Body of pancreas (tissue), 4 donors: ENCODE data around the gene TH.

ENCODE experiments used
- POLR2A ChIP-seq, 3 donors: fragments of 450-650 bp; IDR thresholded peaks; one replicate each; pipeline ENCODE4 v1.6.1; 2016; ENCODE audit warnings: antibody characterized with exemption in 3 of 3, mild to moderate bottlenecking in 2 of 3
- TF ChIP-seq, protein P1 (sequence below), 7 experiments: fragments of 450-650 bp in 4 of 7; fragments of 200-600 bp in 3 of 7; sonication (generic) in 3 of 7; IDR thresholded peaks; one replicate each; pipeline ENCODE4 v1.5.1; 2016 to 2019; ENCODE audit warnings: antibody characterized with exemption in 7 of 7

DNA sequence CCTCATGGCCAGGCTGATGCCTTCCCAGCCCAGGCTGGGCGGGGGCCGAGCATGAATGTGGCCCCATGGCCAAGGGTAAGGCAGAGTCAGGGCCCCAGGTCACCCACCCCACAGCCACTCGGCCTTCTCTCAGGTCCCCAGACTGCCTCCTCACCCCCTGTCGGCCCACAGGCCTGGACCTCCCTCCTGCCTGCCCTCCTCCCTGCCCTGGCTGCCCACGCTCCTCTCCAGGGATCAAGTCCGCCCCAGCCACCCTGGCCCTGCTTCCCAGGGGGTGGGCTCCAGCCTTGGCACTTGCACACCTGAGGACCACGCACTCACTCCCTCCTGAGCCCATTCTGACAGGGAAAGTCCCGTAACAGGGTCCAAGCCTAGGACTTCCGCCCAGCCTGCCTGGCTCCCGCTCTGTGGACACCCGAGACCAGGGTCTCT, 37.8 kb upstream of the TH start:
- no peak for TF ChIP-seq POLR2A (IDR thresholded peaks at IDR 0.05)
- TF ChIP-seq, protein P1, sequence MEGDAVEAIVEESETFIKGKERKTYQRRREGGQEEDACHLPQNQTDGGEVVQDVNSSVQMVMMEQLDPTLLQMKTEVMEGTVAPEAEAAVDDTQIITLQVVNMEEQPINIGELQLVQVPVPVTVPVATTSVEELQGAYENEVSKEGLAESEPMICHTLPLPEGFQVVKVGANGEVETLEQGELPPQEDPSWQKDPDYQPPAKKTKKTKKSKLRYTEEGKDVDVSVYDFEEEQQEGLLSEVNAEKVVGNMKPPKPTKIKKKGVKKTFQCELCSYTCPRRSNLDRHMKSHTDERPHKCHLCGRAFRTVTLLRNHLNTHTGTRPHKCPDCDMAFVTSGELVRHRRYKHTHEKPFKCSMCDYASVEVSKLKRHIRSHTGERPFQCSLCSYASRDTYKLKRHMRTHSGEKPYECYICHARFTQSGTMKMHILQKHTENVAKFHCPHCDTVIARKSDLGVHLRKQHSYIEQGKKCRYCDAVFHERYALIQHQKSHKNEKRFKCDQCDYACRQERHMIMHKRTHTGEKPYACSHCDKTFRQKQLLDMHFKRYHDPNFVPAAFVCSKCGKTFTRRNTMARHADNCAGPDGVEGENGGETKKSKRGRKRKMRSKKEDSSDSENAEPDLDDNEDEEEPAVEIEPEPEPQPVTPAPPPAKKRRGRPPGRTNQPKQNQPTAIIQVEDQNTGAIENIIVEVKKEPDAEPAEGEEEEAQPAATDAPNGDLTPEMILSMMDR (IDR thresholded peaks at IDR 0.05), result no peak
